Measurements from ENCODE around the gene FOXF1.

FOXF1 gene

DNA sequence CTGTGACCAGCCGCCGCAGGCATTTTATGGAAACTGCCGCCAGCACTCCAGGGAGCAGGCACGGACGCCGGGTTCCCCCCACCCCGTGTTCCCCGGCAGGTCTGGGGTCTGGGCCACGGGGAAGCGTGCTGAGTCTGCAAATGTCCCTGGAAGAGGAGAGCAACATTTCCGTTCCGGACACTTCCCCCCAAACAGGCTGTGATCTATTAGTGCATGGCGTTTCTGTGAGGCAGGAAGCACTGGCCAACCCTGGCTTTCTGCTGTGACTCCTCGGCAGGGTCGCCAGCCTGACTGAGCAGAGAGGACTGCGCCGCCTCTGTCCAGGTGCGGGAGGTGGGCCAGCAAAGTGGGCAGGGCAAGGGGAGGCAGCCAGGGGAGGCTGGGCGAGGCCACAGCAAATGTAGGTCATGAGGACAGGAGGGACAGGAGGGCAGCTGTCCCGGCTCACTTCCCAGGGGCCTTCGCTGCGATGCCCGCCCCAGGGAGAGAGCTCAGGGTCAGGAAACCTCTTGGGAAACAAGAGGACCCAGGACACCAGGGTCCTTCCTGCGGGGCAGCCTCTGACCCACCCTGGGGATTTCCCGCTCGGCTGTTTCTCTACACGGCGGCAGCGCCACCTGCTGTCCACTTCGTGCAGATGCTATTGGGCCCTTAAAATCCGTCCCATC lies 9.5 kb downstream of the FOXF1 start:
- DNase-seq: peak; percentile 2

DNA sequence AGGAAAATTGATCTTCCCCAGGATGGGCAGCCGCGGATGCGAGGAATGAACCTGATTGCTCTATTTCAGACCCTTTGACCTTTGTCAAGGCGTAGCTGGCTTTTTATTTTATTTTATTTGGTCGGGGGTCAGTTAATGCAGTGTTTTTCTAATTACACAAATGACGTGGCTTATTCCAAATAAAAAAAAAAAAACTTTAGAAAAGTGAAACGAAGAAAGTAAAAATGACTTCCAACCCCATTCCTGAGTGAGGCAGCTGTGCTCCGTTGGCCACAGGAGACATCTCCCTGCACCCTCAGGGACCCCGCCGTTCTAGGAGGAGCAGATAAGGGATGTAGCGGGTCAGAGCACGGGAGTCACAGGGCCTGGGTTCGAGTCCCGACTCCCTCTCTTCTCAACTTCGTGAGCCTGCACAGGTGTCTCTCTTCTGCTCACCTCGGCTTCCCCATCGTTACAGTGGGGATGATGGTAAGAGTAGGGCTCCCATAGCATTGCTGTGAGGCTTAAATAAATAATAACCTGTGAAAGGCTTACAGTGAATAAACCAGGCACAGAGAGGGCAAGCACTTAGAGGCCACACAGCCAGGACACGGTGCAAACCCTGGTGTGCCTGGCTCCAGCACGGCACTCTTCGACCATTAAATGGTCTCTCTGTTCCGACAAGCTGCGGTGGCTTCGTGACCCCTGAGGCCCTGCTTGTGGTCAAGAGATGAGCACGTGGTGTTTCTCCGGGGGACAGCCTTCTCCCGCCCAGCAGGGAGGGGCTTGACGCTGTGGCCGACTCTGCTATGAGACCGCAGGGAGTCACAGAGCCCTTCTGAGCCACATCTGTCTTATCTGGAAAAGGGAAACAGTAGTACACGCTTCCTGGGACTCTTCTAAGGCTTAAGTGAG lies 10.2 kb downstream of the FOXF1 start:
- no peak for DNase-seq

- DNase-seq: no peak
These were observed 11.2 kb downstream of the FOXF1 start for GRCh38 chr16:86521236-86522197.

- DNase-seq: no peak
These were observed 12.3 kb downstream of the FOXF1 start for GRCh38 chr16:86522634-86523033.

- no peak for DNase-seq
These were observed 12.9 kb downstream of the FOXF1 start for GRCh38 chr16:86523166-86523740.

- DNase-seq: no peak
These were observed 13.7 kb downstream of the FOXF1 start for GRCh38 chr16:86524029-86524428.

- no peak for DNase-seq
These were observed 15.4 kb downstream of the FOXF1 start for GRCh38 chr16:86525696-86526095.

DNA sequence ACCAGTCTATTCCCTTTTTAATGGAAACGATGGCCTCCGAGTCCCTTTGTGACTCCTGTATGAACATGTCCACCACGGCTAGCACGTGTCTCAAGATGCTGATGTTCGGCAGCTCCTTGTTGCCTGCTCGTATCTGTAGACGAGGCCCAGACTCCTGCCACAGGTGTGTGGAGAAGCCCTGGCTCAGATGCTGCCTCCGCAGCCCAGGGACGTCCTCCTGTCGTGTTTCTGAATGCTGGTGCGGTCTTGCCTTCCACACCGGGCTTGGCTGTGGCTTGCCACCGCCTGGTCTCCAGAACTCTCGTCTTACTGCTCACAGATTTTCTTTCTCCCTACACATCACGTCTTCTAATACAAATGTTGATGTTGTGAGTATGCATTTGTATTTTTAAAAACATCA lies 17.0 kb downstream of the FOXF1 start:
- DNase-seq: no peak

GRCh38 chr16:86528061-86528929 lies 18.0 kb downstream of the FOXF1 start:
- no peak for DNase-seq

DNA sequence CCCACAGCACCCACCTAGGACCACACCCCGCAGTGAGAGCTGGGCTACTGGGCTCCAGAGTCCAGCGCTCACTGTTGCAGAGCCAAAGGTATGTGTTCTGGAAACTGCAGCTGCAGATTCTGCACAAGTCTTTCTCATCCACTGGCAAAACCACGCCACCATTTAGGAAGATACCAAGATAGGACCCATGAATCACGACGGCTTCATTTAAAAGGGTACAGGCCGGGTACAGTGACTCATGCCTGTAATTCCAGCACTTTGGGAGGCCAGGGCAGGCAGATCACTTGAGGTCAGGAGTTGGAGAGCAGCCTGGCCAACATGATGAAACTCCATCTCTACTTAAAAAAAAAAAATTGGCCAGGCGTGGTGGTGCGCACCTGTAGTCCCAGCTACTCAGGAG lies 18.8 kb downstream of the FOXF1 start:
- no peak for DNase-seq

DNA sequence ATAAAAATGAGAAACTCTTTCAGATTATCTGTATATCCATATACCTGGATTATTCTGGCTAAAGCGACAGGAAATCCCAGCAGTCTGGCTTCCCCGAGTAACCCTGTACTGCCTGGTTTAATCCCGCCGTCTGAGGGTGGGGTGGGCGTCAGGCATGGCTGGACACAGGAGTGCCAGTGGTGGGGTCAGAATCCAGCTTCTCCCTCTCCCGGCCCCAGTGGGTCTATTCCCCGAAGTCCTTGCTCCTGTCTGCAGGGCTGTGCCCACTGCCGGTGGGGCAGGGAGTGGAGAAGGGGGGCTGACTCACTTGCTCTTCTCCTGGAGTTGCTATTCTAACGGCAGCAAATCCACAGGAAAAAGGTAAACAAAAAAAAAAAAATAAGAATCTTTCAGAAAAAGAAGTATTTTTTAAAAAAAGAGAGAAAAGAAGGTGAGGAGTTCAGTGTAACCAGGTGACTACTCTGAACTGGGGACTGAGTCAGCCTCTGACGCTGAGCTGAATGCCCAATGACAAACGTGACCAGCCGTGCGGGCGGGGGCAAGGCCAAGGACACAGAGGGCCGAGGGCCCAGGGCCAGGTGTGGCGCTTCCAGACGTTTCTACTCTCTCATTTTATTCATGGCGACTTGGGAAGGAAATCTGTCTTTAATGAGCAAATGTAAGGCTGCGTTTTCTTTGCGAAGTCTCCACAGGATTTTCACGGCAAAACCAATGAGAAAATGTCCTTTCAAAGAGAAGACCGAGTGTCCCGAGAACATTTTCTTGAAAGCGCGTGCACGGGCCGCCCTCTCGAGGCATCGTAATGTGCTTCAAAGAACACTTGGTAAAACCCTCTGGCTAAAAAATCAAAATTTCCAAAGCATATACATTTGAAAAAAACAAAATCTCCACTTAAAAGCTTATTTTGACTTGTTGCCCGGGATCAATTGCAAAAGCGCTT lies 20.2 kb downstream of the FOXF1 start:
- DNase-seq: no peak

GRCh38 chr16:86531191-86531545 lies 20.8 kb downstream of the FOXF1 start:
- no peak for DNase-seq

- no peak for DNase-seq
These were observed 21.6 kb downstream of the FOXF1 start for GRCh38 chr16:86531641-86532525.

DNA sequence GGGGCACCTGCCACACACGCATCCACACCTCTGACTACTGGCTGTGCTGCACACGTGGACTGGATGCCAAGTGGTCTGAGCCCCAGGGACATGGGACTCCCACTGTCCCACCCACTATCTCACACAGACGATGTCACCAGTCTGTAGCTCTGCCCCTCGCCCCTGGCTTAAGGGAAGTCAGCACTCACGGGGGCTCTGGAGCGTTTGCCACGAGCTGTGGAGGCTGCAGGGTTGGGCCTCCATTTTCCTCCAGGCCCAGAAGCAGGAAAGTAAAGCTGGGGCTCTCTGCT lies 22.1 kb downstream of the FOXF1 start:
- DNase-seq: no peak

DNA sequence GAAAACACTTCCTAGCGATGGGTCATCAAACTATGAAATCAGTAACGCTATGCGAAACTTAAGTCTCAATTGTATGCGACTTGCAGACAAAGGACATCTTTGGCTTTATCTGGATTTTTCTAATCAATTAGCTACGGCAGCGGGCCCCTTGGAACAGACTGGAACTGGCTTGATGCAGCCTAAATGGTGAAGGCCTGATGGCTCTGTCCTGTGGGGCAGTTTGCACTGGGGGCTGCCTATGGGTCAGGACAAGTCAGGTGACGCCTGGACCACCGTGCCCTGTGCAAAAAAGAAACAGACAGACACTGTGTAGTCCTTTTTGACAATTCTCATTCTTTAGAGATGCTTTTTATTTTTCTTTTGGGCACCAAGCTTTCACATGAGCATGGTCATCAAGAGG lies 22.7 kb downstream of the FOXF1 start:
- DNase-seq: no peak

DNA sequence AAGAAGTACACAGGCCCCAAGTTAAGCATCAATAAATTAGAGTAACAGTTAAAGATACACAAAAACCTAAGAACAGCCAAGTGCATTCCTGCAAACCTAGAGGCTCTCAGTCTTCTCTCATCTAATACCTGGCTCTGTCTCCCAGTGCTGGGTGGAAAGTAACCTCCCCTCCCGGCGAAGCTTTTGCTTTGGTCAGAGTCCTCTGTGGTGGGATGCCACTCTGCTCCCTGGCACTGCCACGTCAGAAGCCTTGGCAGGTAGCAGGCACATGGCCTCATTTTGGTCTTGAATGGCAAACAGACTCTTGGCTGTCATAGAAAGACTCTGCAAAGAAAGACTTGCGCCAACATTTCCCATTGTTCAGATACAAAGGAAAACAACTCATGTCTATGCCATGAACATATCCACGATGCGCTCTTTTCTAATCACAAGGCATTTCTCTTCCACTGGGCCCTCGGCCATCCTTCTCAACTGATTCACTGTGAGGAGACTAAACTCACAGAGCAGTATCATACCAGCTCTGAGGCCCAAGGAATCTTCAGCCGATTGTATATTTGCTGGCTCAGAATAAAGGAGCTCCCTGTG lies 23.5 kb downstream of the FOXF1 start:
- no peak for DNase-seq

DNA sequence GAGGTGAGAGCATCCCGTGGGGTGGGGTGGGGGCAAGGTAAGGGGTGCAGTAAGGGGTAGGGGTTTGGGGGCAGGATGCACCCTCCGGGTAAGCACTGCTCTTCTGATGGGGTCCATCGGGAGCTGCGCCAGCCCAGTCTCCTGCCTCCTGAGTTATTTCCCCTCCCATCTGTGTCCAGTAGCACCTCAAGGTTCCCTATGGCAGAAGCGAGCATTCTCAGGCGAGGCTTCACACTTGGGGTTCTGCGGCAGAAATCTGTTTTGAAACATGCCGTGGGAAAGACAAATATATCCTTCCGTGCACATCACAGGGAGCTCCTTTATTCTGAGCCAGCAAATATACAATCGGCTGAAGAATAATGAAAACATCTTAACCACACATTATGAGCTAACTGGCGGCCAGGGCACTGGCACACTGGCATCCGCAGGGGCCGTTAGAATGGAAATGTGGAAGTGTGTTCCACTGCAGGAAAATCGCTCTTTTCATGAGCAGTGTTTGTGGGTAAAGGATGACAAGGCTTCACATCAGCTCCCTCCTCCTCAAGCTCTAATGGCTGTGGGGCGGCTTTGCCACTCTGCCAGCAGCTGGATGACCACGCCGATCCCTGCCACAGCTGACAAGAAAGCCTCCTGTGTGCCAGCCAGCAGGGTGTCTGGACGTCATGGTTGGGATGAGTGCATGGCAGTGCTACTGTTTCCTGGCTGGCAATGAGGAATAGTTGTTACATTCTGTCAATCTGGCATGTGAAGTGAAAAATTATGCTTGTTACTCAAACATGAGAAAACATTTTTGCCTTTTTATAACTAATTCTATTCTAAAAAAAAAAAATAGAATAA lies 24.7 kb downstream of the FOXF1 start:
- DNase-seq: no peak

GRCh38 chr16:86536621-86537020 lies 26.3 kb downstream of the FOXF1 start:
- no peak for DNase-seq

DNA sequence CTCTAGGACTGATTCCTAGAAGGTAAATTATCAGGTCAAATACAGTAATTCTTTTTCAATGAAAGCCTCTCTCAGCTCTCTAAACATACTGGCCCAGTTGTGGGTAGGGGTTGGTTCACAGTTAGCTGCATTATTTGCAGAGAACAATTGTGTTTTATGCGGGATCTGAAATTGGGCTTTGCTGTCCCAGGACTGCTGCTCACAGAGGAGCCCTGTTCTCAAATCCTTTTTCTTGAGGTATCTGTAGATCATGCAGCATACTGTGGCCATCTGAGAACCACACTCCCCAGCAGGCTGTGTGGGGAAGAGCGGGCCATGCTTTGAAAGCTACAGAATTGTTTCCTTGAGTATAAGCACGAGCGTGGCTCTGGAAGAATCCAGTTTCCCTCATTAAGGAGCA lies 27.2 kb downstream of the FOXF1 start:
- no peak for DNase-seq

All from SHP77 treated with DMSO at 0.1 percent for 48 hours (cell line).